ENCODE data around the gene TGFB2.

DNA sequence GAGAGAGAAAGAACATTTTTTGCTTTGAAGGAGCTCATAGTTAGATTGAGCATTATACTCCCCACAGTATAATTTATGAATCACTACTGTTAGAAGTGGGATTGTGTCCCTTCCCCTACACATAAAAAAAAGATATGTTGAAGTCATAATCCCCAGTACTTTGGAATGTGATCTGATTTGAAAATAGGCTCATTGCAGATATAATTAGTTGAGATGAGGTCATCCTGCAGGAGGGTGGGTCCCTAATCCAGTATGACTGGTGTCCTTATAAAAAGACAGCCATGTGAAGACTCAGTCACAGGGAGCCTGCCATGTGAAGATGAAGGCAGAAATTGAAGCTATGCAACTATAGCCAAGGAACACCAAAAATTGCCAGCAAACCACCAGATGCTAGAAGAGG, 76.4 kb downstream of the TGFB2 start:
- TF ChIP-seq MAX (IDR thresholded peaks at IDR 0.05) = no peak
- no peak for TF ChIP-seq REST (IDR thresholded peaks at IDR 0.05; ENCODE audit: low read depth)
- no peak for TF ChIP-seq CREB1 (IDR thresholded peaks at IDR 0.05; ENCODE audit: low read depth)
- TF ChIP-seq, protein P1, sequence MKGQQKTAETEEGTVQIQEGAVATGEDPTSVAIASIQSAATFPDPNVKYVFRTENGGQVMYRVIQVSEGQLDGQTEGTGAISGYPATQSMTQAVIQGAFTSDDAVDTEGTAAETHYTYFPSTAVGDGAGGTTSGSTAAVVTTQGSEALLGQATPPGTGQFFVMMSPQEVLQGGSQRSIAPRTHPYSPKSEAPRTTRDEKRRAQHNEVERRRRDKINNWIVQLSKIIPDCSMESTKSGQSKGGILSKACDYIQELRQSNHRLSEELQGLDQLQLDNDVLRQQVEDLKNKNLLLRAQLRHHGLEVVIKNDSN (IDR thresholded peaks at IDR 0.05) = no peak
- TF ChIP-seq TEAD4 (IDR thresholded peaks at IDR 0.05) = no peak
- TF ChIP-seq EP300 (IDR thresholded peaks at IDR 0.05; ENCODE audit: borderline replicate concordance) = no peak
- TF ChIP-seq ZBTB7A (IDR thresholded peaks at IDR 0.05; ENCODE audit: low read depth) = no peak
- no peak for TF ChIP-seq FOXM1 (IDR thresholded peaks at IDR 0.05; ENCODE audit: borderline replicate concordance, low read depth)
- TF ChIP-seq RAD21 (IDR thresholded peaks at IDR 0.05; ENCODE audit: low read depth) = no peak
- TF ChIP-seq NFIC (IDR thresholded peaks at IDR 0.05) = no peak
- no peak for TF ChIP-seq YY1 (IDR thresholded peaks at IDR 0.05; ENCODE audit: low read depth)
- no peak for TF ChIP-seq TAF1 (IDR thresholded peaks at IDR 0.05; ENCODE audit: low read depth)
- TF ChIP-seq TCF12 (IDR thresholded peaks at IDR 0.05; ENCODE audit: low read depth) = no peak
- TF ChIP-seq CEBPB (IDR thresholded peaks at IDR 0.05) = no peak

All from Ishikawa (cell line).